K562 (cell line): ENCODE data around the gene UBALD2. TPM values are rescaled to one million over a fixed set of nuclear protein-coding genes. Genes with fewer than 3 reads are reported as not detected.

Source experiments
- ATAC-seq: fragments of 200-7000 bp; cut with Tn5 transposase; 3 replicates; pipeline ENCODE4 v1.9.1; 2020; ENCODE audit warnings: moderate library complexity
- BruUV-seq: library from RNA; stranded (reverse); fragments of 400-500 nt; replicated peaks from 2 replicates; lab custom pipeline; 2021; lab: Mats Ljungman, UMichigan
- CTCF ChIA-PET: fragments of 300-600 bp; formaldehyde crosslinking; extraction: SDS; loops from one replicate; lab custom pipeline; 2021; ENCODE audit warnings: low intra/inter-chr PET ratio; lab: Yijun Ruan, JAX
- POLR2A ChIA-PET: fragments of 300-600, 350-650 bp; sonication (Branson Sonifier 250); formaldehyde crosslinking; extraction: SDS; loops from one replicate; lab custom pipeline; 2021; ENCODE audit warnings: antibody characterized with exemption, inconsistent platforms; lab: Yijun Ruan, JAX
- DNase-seq, 4 experiments: peaks; one replicate each; pipeline versions ENCODE4 v3.0.0 to v3.0.0-alpha.2; 2011 to 2018; ENCODE audit warnings: low spot score in 3 of 4, mixed read lengths in 3 of 4; ENCODE audit errors: extremely low read depth in 1 of 4
- FAIRE-seq: peaks from 2 replicates; lab custom pipeline; 2011; peaks lifted over from hg19 to GRCh38; lab: Jason Lieb, UNC
- H2AFZ ChIP-seq: 2 replicates; pipeline ENCODE4 v1.6.0; 2011; ENCODE audit warnings: low read depth, low read length, control low read depth, inconsistent platforms
- H3K27ac ChIP-seq: fragments of 200-600 bp; 3 replicates; pipeline ENCODE4 v1.8.0; 2011; ENCODE audit warnings: low read depth, mild to moderate bottlenecking, control low read depth, inconsistent platforms, low read length, moderate library complexity, mixed read lengths; ENCODE audit errors: extremely low read depth
- H3K27me3 ChIP-seq, 2 experiments: fragments of 300-600 bp in 1 of 2; 2 replicates in 1 of 2; 3 replicates in 1 of 2; pipeline versions ENCODE4 v1.6.0 to v1.8.0; 2011; ENCODE audit warnings: inconsistent platforms in 2 of 2, low read length in 2 of 2, mild to moderate bottlenecking in 1 of 2, mixed read lengths in 1 of 2, moderate library complexity in 1 of 2; ENCODE audit not compliant: control insufficient read depth in 2 of 2, insufficient read depth in 2 of 2
- H3K36me3 ChIP-seq: fragments of 300-600 bp; 3 replicates; pipeline ENCODE4 v1.8.0; 2011; ENCODE audit warnings: mild to moderate bottlenecking, low read length, inconsistent platforms; ENCODE audit not compliant: control insufficient read depth, insufficient read depth
- H3K4me1 ChIP-seq, 2 experiments: fragments of 200-600 bp in 1 of 2; replicated peaks in 1 of 2; 2 replicates in 1 of 2; 3 replicates in 1 of 2; pipeline versions ENCODE4 v1.5.1 to v1.8.0; 2011; ENCODE audit warnings: inconsistent platforms in 2 of 2, low read length in 2 of 2, mild to moderate bottlenecking in 1 of 2, mixed read lengths in 1 of 2, moderate library complexity in 1 of 2; ENCODE audit not compliant: control insufficient read depth in 2 of 2, insufficient read depth in 2 of 2
- H3K4me2 ChIP-seq: 2 replicates; pipeline ENCODE4 v1.6.1; 2011; ENCODE audit warnings: low read length, control low read depth, inconsistent platforms, mixed read lengths; ENCODE audit not compliant: insufficient read depth
- H3K4me3 ChIP-seq: fragments of 200-600 bp; sonication (generic), shearing (Covaris generic); 2 replicates; pipeline ENCODE4 v1.5.1; 2016; ENCODE audit warnings: control low read depth, inconsistent platforms
- H3K79me2 ChIP-seq: fragments of 200-600 bp; 3 replicates; pipeline ENCODE4 v1.8.0; 2011; ENCODE audit warnings: low read length, inconsistent platforms; ENCODE audit not compliant: control insufficient read depth, insufficient read depth
- H3K9ac ChIP-seq, 2 experiments: 2 replicates each; pipeline versions ENCODE4 v1.6.0 to v1.6.1; 2011; ENCODE audit warnings: low read depth in 2 of 2, low read length in 2 of 2, control low read depth in 1 of 2, inconsistent platforms in 1 of 2, mild to moderate bottlenecking in 1 of 2, mixed read lengths in 1 of 2; ENCODE audit not compliant: insufficient read depth in 1 of 2
- H3K9me1 ChIP-seq: one replicate; pipeline ENCODE4 v1.6.0; 2011; ENCODE audit warnings: inconsistent platforms, mild to moderate bottlenecking, low read length, moderate library complexity; ENCODE audit not compliant: control insufficient read depth, insufficient read depth
- H3K9me3 ChIP-seq: replicated peaks from 2 replicates; pipeline ENCODE4 v1.5.1; 2011; ENCODE audit warnings: low read depth, low read length, inconsistent platforms; ENCODE audit not compliant: control insufficient read depth, insufficient read depth
- H4K20me1 ChIP-seq: replicated peaks from 2 replicates; pipeline ENCODE4 v1.6.1; 2011; ENCODE audit warnings: low read length, inconsistent platforms, mixed read lengths; ENCODE audit not compliant: control insufficient read depth, insufficient read depth
- GTF2F1 ChIP-seq: IDR thresholded peaks from 2 replicates; pipeline ENCODE4 v1.6.1; 2011; ENCODE audit warnings: low read depth, low read length, improper control_type of control experiment
- IRF2 ChIP-seq: sonication (generic); formaldehyde crosslinking; IDR thresholded peaks from 2 replicates; pipeline ENCODE4 v1.8.1; 2022; ENCODE audit warnings: mild to moderate bottlenecking, missing genetic modification reagents
- MYNN ChIP-seq, 2 experiments: sonication (generic); formaldehyde crosslinking in 1 of 2; IDR thresholded peaks; 2 replicates each; pipeline versions ENCODE4 v1.5.0 to v1.6.1; 2016 to 2020; ENCODE audit warnings: antibody characterized with exemption in 1 of 2, missing genetic modification reagents in 1 of 2
- PHB ChIP-seq: fragments of 250-450 bp; sonication (Bioruptor Pico); IDR thresholded peaks from 2 replicates; pipeline ENCODE4 v1.5.0; 2021
- POLR2G ChIP-seq: fragments of 200-400 bp; formaldehyde crosslinking; IDR thresholded peaks from 2 replicates; pipeline ENCODE4 v1.6.1; 2017; ENCODE audit warnings: low read depth, mild to moderate bottlenecking, antibody characterized with exemption, low read length, moderate library complexity
- PRPF4 ChIP-seq: fragments of 200-400 bp; formaldehyde crosslinking; IDR thresholded peaks from one replicate; pipeline ENCODE4 v1.6.1; 2017; ENCODE audit warnings: low read length, low read depth, mild to moderate bottlenecking; ENCODE audit not compliant: insufficient read depth, poor library complexity, severe bottlenecking
- RBFOX2 ChIP-seq: fragments of 200-400 bp; formaldehyde crosslinking; IDR thresholded peaks from 2 replicates; pipeline ENCODE4 v1.6.1; 2017; ENCODE audit warnings: low read depth, mild to moderate bottlenecking, low read length, moderate library complexity
- SMARCA5 ChIP-seq: fragments of 450-650 bp; IDR thresholded peaks from 2 replicates; pipeline ENCODE4 v1.6.1; 2016
- TAF7 ChIP-seq: fragments of 450-650 bp; IDR thresholded peaks from 2 replicates; pipeline ENCODE4 v1.6.1; 2016; ENCODE audit warnings: missing genetic modification characterization, missing compliant biosample characterization
- ZBTB1 ChIP-seq: sonication (generic); formaldehyde crosslinking; IDR thresholded peaks from 2 replicates; pipeline ENCODE4 v1.8.1; 2023; ENCODE audit warnings: missing genetic modification reagents, low read depth, mild to moderate bottlenecking, borderline replicate concordance
- ZFX ChIP-seq: sonication (generic); formaldehyde crosslinking; IDR thresholded peaks from 2 replicates; pipeline ENCODE4 v1.8.0; 2022; ENCODE audit warnings: mild to moderate bottlenecking, missing genetic modification reagents, moderate library complexity
- ZKSCAN1 ChIP-seq: fragments of 150-350 bp; IDR thresholded peaks from 2 replicates; pipeline ENCODE4 v1.6.1; 2016; ENCODE audit warnings: low read depth, low read length
- ZNF143 ChIP-seq: sonication (generic); formaldehyde crosslinking; IDR thresholded peaks from 2 replicates; pipeline ENCODE4 v1.9.0; 2022; ENCODE audit warnings: mild to moderate bottlenecking, missing genetic modification reagents
- ZNF444 ChIP-seq: fragments of 250-450 bp; sonication (Bioruptor Pico); IDR thresholded peaks from 2 replicates; pipeline ENCODE4 v1.4.0; 2020; ENCODE audit warnings: mild to moderate bottlenecking, moderate library complexity
- ZNF75A ChIP-seq: fragments of 450-650 bp; formaldehyde crosslinking; IDR thresholded peaks from 2 replicates; pipeline ENCODE4 v1.4.0; 2020; ENCODE audit warnings: mild to moderate bottlenecking
- WGBS: fragments of 100-300 bp; shearing (Covaris generic); methylation state at CpG from one replicate; pipeline ENCODE4 v1.1.6; 2016; ENCODE audit warnings: low coverage, mixed read lengths; ENCODE audit not compliant: insufficient coverage; ENCODE audit errors: missing lambda C conversion rate; 5-methylcytosine and 5-hydroxymethylcytosine counted together
- in situ Hi-C: fragments of 300-500 bp; cut with MboI; formaldehyde crosslinking; loops from 4 replicates; pipeline ENCODE4 v1.15.0; 2018; ENCODE audit warnings: inconsistent platforms, mixed read lengths
- intact Hi-C: fragments of 100-400 bp; cut with micrococcal nuclease; formaldehyde crosslinking; loops from 2 replicates; pipeline ENCODE4 v1.14.2; 2022
- polyA plus RNA-seq, 8 experiments: library from polyadenylated mRNA; depleted of rRNA in 4 of 8; stranded (reverse) in 5 of 8; unstranded in 3 of 8; fragments of >200 nt; fragmentation: Nextera tagmentation in 2 of 8; fragmentation: Illumina TruSeq in 1 of 8; extraction: Ambion mirVana in 2 of 8; extraction: Trizol in 1 of 8; gene quantifications; 2 replicates each; pipeline versions ENCODE4 v1.2.1 to v1.2.3, GENCODE V29; 2011 to 2014; ENCODE audit warnings: inconsistent platforms in 1 of 8, missing spikeins in 1 of 8
- total RNA-seq, 7 experiments: library from RNA; depleted of rRNA in 6 of 7; stranded (reverse); fragments of >200 nt in 6 of 7; fragmentation: Illumina TruSeq in 2 of 7; extraction: Trizol in 2 of 7; gene quantifications; 2 replicates each; pipeline versions ENCODE4 v1.2.1 to v1.2.3, GENCODE V29; 2011 to 2021; ENCODE audit warnings: low replicate concordance in 1 of 7
- TF ChIP-seq, protein P1 (sequence below), 2 experiments: IDR thresholded peaks in 1 of 2; conservative IDR thresholded peaks in 1 of 2; 2 replicates each; pipeline ENCODE4 v1.6.1; 2016; ENCODE audit warnings: low read depth in 2 of 2, mild to moderate bottlenecking in 1 of 2, missing compliant biosample characterization in 1 of 2, missing genetic modification characterization in 1 of 2, moderate library complexity in 1 of 2
- TF ChIP-seq, protein P2 (sequence below): sonication (generic); formaldehyde crosslinking; IDR thresholded peaks from 2 replicates; pipeline ENCODE4 v1.9.0; 2022; ENCODE audit warnings: mild to moderate bottlenecking, missing genetic modification reagents

Gene UBALD2
- total and polyA plus RNA-seq, 9 of the 15 experiments (the other 6 are each of a cell fraction or from before 2014, with no cell fraction given) = 2.3 to 94.1 (median 25.3) TPM

DNA sequence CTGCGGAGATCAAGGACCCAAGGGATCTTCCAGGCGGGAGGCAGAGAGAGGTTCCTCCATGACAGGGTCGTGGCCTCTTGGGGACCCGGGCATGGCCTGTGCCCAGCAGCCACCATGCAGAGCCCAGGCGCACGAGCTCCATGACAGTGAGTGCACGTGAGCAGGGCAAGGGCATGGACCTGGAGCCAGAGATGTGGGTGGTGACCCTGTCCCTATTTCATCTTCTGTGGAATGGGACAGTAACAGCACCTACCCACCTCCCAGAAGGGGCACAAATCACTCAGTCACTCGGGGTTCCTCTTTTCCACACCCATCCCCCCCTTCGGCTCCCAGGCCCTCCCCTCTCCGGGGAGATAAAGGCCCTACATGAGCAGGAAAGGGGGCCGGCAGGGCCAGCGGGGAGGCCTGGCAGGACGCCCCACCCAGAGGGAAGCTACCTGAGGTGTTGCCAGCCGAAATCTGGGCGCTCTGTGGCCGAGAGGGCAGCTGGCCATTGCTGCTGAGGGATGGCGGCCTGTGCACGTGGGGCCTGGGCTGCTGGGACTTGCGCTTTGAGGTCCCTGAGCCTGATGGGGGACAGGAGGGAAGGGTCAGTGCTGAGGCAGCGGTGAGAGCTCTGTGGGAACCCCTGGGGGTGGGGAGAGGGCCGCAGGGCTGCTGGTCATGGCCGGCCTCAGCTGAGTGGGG is 10.4 kb downstream of the UBALD2 start:
- no TSS peak for BruUV-seq
- ATAC-seq = no peak
- POLR2A ChIA-PET = interaction anchor here (0.6 to 10.6 kb wide), 13 partner anchors 6 to 261 kb away, joined by 3 to 227 read pairs (median 4); partner anchors contain the start of gene RNF157
- H3K27ac ChIP-seq = no peak overlapping the region
- peaks cover 5% of the 10 kb centered on the region for H3K79me2 ChIP-seq
- no peaks in the 10 kb centered on the region for H3K9me1 ChIP-seq
- DNase-seq = no peak
- no peaks in the 10 kb centered on the region for H4K20me1 ChIP-seq
- H3K27me3 ChIP-seq = no peaks in the 10 kb centered on the region
- no peak overlapping the region for H3K4me3 ChIP-seq
- H2AFZ ChIP-seq = no peak overlapping the region
- CTCF ChIA-PET = interaction anchor here (0.9 kb wide), 1 partner anchor 155 kb away, joined by 3 read pairs; no protein-coding TSS in a partner anchor
- H3K4me1 ChIP-seq = peaks cover 12 to 95% of the 10 kb centered on the region in 2 experiments
- in situ Hi-C loops (no loop called here), intact Hi-C loops (loop anchor here (5.0 kb wide), 1 partner anchor 258 kb away; no protein-coding TSS in a partner anchor)
- H3K36me3 ChIP-seq = peaks cover 13% of the 10 kb centered on the region; the same call in 2 of the 3 replicates
- 69% methylated on average over 22 of the region's 22 CpGs for WGBS
- no peak for FAIRE-seq
- no peak overlapping the region for H3K4me2 ChIP-seq
- no peaks in the 10 kb centered on the region for H3K9me3 ChIP-seq
- peak overlapping the region in 1 of 2 experiments; percentile 85; a peak in 2 of 4 replicates for H3K9ac ChIP-seq
- TF ChIP-seq ZNF444 (CRISPR knock-in tag) (no peak), MYNN (IDR thresholded peaks at IDR 0.05) (no peak), MYNN (CRISPR knock-in tag; IDR thresholded peaks at IDR 0.05) (no peak), TAF7 (tag) (no peak), ZNF143 (CRISPR knock-in tag) (0 out of 2 replicates have a peak, but pooled peaks have one; percentile 2), GTF2F1 (no peak), ZNF75A (CRISPR knock-in tag) (no peak), POLR2G (peak; percentile 55; the same call in 1 of the 2 replicates), ZBTB1 (CRISPR knock-in tag) (no peak), PHB (CRISPR knock-in tag) (no peak), IRF2 (CRISPR knock-in tag) (no peak), RBFOX2 (no peak), PRPF4 (no peak), ZFX (CRISPR knock-in tag) (0 out of 2 replicates have a peak, but pooled peaks have one; percentile 28), ZKSCAN1 (no peak), SMARCA5 (no peak)
- TF ChIP-seq, protein P1, sequence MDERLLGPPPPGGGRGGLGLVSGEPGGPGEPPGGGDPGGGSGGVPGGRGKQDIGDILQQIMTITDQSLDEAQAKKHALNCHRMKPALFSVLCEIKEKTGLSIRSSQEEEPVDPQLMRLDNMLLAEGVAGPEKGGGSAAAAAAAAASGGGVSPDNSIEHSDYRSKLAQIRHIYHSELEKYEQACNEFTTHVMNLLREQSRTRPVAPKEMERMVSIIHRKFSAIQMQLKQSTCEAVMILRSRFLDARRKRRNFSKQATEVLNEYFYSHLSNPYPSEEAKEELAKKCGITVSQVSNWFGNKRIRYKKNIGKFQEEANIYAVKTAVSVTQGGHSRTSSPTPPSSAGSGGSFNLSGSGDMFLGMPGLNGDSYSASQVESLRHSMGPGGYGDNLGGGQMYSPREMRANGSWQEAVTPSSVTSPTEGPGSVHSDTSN (CRISPR knock-in tag; IDR thresholded peaks at IDR 0.05; ENCODE audit: low read depth) = no peak
- TF ChIP-seq, protein P1 (tag; conservative IDR thresholded peaks at IDR 0.05; ENCODE audit: low read depth) = 0 out of 2 replicates have a peak, but pooled peaks have one; percentile 12
- TF ChIP-seq, protein P2, sequence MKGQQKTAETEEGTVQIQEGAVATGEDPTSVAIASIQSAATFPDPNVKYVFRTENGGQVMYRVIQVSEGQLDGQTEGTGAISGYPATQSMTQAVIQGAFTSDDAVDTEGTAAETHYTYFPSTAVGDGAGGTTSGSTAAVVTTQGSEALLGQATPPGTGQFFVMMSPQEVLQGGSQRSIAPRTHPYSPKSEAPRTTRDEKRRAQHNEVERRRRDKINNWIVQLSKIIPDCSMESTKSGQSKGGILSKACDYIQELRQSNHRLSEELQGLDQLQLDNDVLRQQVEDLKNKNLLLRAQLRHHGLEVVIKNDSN (CRISPR knock-in tag) = peak; percentile 21; the same call in 1 of the 2 replicates
